WTC11 (cell line): ENCODE data around the gene SBNO2.

Experiments used
- E2F5 ChIP-seq: sonication (generic); formaldehyde crosslinking; IDR thresholded peaks from 2 replicates; pipeline ENCODE4 v1.8.1; 2022; ENCODE audit warnings: mild to moderate bottlenecking, moderate library complexity, missing genetic modification reagents
- GABPB1 ChIP-seq: sonication (generic); formaldehyde crosslinking; IDR thresholded peaks from 2 replicates; pipeline ENCODE4 v1.8.1; 2023; ENCODE audit warnings: mild to moderate bottlenecking, missing genetic modification reagents
- SP1 ChIP-seq: sonication (generic); formaldehyde crosslinking; conservative IDR thresholded peaks from 2 replicates; pipeline ENCODE4 v1.8.1; 2022; ENCODE audit warnings: missing genetic modification reagents
- ZNF138 ChIP-seq: sonication (generic); formaldehyde crosslinking; conservative IDR thresholded peaks from 2 replicates; pipeline ENCODE4 v1.8.1; 2022; ENCODE audit warnings: mild to moderate bottlenecking, moderate library complexity, missing genetic modification reagents
- TF ChIP-seq, protein P1 (sequence below): fragments of 200-600 bp; IDR thresholded peaks from 2 replicates; pipeline ENCODE4 v1.8.0; 2022; ENCODE audit warnings: antibody characterized with exemption

GRCh38 chr19:1073063-1073955, 100.8 kb downstream of the SBNO2 start:
- TF ChIP-seq GABPB1 (CRISPR knock-in tag) = no peak
- no peak for TF ChIP-seq E2F5 (CRISPR knock-in tag)
- TF ChIP-seq, protein P1, sequence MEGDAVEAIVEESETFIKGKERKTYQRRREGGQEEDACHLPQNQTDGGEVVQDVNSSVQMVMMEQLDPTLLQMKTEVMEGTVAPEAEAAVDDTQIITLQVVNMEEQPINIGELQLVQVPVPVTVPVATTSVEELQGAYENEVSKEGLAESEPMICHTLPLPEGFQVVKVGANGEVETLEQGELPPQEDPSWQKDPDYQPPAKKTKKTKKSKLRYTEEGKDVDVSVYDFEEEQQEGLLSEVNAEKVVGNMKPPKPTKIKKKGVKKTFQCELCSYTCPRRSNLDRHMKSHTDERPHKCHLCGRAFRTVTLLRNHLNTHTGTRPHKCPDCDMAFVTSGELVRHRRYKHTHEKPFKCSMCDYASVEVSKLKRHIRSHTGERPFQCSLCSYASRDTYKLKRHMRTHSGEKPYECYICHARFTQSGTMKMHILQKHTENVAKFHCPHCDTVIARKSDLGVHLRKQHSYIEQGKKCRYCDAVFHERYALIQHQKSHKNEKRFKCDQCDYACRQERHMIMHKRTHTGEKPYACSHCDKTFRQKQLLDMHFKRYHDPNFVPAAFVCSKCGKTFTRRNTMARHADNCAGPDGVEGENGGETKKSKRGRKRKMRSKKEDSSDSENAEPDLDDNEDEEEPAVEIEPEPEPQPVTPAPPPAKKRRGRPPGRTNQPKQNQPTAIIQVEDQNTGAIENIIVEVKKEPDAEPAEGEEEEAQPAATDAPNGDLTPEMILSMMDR = no peak
- TF ChIP-seq ZNF138 = no peak
- no peak for TF ChIP-seq SP1 (CRISPR knock-in tag)
